Right hindlimb (tissue), 1 donor: ENCODE results near the gene NCOA6.
A peak's percentile ranks its signal among the peaks of the same experiment; 100 is the strongest.

Experiments
- DNase-seq: peaks from one replicate; pipeline ENCODE4 v3.0.0-alpha.2; 2018

Gene NCOA6

GRCh38 chr20:34825530-34826362 lies at the start of gene NCOA6:
NCOA6 (minus strand) TSS chr20:34825651; CDS start chr20:34782355, 43,296 bp downstream.
- peak; percentile 88 for DNase-seq

- peak; percentile 85 for DNase-seq
These were observed 48.7 kb upstream of the NCOA6 start for GRCh38 chr20:34874094-34874654.

GRCh38 chr20:34873583-34874093 lies 48.2 kb upstream of the NCOA6 start:
- no peak for DNase-seq

- DNase-seq: peak; percentile 84
These were observed 47.3 kb upstream of the NCOA6 start, which contains the start of gene GGT7 for GRCh38 chr20:34872622-34873224. GGT7 (minus strand) TSS chr20:34872856; CDS start chr20:34872815, 41 bp downstream.

GRCh38 chr20:34871966-34872621 lies 46.6 kb upstream of the NCOA6 start:
- DNase-seq: no peak

- DNase-seq: no peak
These were observed 46.0 kb upstream of the NCOA6 start for GRCh38 chr20:34871320-34871926.

- no peak for DNase-seq
These were observed 38.8 kb upstream of the NCOA6 start for GRCh38 chr20:34864216-34864615.

- DNase-seq: no peak
These were observed 38.0 kb upstream of the NCOA6 start for GRCh38 chr20:34863421-34863965.

GRCh38 chr20:34862724-34863123 lies 37.3 kb upstream of the NCOA6 start:
- no peak for DNase-seq

GRCh38 chr20:34861386-34862084 lies 36.1 kb upstream of the NCOA6 start:
- no peak for DNase-seq

GRCh38 chr20:34859826-34860545 lies 34.5 kb upstream of the NCOA6 start:
- no peak for DNase-seq

- DNase-seq: no peak
These were observed 33.9 kb upstream of the NCOA6 start for GRCh38 chr20:34859367-34859766.

GRCh38 chr20:34852298-34852697 lies 26.8 kb upstream of the NCOA6 start:
- DNase-seq: no peak

- no peak for DNase-seq
These were observed 25.5 kb upstream of the NCOA6 start for GRCh38 chr20:34850969-34851368.

- DNase-seq: no peak
These were observed 24.3 kb upstream of the NCOA6 start for GRCh38 chr20:34849778-34850177.

GRCh38 chr20:34848597-34848996 lies 23.1 kb upstream of the NCOA6 start:
- DNase-seq: no peak

GRCh38 chr20:34843421-34843820 lies 18.0 kb upstream of the NCOA6 start:
- DNase-seq: no peak

GRCh38 chr20:34842143-34842542 lies 16.7 kb upstream of the NCOA6 start:
- no peak for DNase-seq

GRCh38 chr20:34834459-34834893 lies 9.0 kb upstream of the NCOA6 start:
- DNase-seq: no peak

- DNase-seq: no peak
These were observed 6.5 kb upstream of the NCOA6 start for GRCh38 chr20:34831936-34832335.

- DNase-seq: no peak
These were observed 3.7 kb upstream of the NCOA6 start for GRCh38 chr20:34829191-34829590.
